ENCODE measurements around the gene PLXNB2.

The PLXNB2 gene

GRCh38 chr22:50306753-50307749 lies at the start of gene PLXNB2:
PLXNB2 (minus strand) TSS chr22:50307646; CDS start chr22:50290584, 17,062 bp downstream.
- peak within 1 kb of the TSS; percentile 88 for H3K27ac ChIP-seq (ENCODE audit: low read depth, low read length)
- H3K4me1 ChIP-seq (ENCODE audit: control insufficient read depth, low read length): peaks cover 79% of the 10 kb centered on the region

GRCh38 chr22:50357222-50357621 lies 49.8 kb upstream of the PLXNB2 start:
- H3K79me2 ChIP-seq (ENCODE audit: control insufficient read depth, low read length): peaks cover 96% of the 10 kb centered on the region

More at GRCh38 chr22:50306753-50307749, at the start of gene PLXNB2:
- peaks cover 8% of the 10 kb centered on the region for H4K20me1 ChIP-seq (ENCODE audit: control insufficient read depth, insufficient read depth, low read depth, low read length)
- H3K27me3 ChIP-seq (ENCODE audit: control insufficient read depth, low read length): no peaks in the 10 kb centered on the region
- H3F3A ChIP-seq (ENCODE audit: control insufficient read depth, insufficient read depth): peaks cover 37% of the 10 kb centered on the region
- peaks cover 49% of the 10 kb centered on the region for H3K79me2 ChIP-seq (ENCODE audit: control insufficient read depth, low read length)
- peaks cover 34% of the 10 kb centered on the region for H3K36me3 ChIP-seq (ENCODE audit: control insufficient read depth, low read length)
- no peaks in the 10 kb centered on the region for H3K9me2 ChIP-seq (replicated peaks; ENCODE audit: control insufficient read depth, low read length)
- peak within 1 kb of the TSS; percentile 99 for H3K4me2 ChIP-seq (ENCODE audit: low read length)
- no peak for TF ChIP-seq CTCF (IDR thresholded peaks at IDR 0.05; ENCODE audit: low read depth, low read length, poor library complexity, severe bottlenecking)
- TF ChIP-seq EZH2phosphoT487 (IDR thresholded peaks at IDR 0.05; ENCODE audit: borderline replicate concordance, low read length): no peak
- H3K4me3 ChIP-seq (ENCODE audit: low read length): peak within 1 kb of the TSS; percentile 97
- H3K9me3 ChIP-seq (ENCODE audit: control insufficient read depth, insufficient read depth, low read length): no peaks in the 10 kb centered on the region

GRCh38 chr22:50356186-50356585 lies 48.7 kb upstream of the PLXNB2 start:
- H3K36me3 ChIP-seq (ENCODE audit: control insufficient read depth, low read length): peaks cover 38% of the 10 kb centered on the region
- no peaks in the 10 kb centered on the region for H4K20me1 ChIP-seq (ENCODE audit: control insufficient read depth, insufficient read depth, low read depth, low read length)
- no peaks in the 10 kb centered on the region for H3K9me3 ChIP-seq (ENCODE audit: control insufficient read depth, insufficient read depth, low read length)

More at GRCh38 chr22:50357222-50357621, 49.8 kb upstream of the PLXNB2 start:
- Histone ChIP-seq H3K27ac (ENCODE audit: low read depth, low read length) (no peak overlapping the region), H3K36me3 (ENCODE audit: control insufficient read depth, low read length) (peaks cover 45% of the 10 kb centered on the region), H4K20me1 (ENCODE audit: control insufficient read depth, insufficient read depth, low read depth, low read length) (peaks cover 8% of the 10 kb centered on the region), H3K9me2 (replicated peaks; ENCODE audit: control insufficient read depth, low read length) (no peaks in the 10 kb centered on the region), H3K4me3 (ENCODE audit: low read length) (no peak overlapping the region), H3F3A (ENCODE audit: control insufficient read depth, insufficient read depth) (no peaks in the 10 kb centered on the region; the same call in 1 of the 2 replicates), H3K27me3 (ENCODE audit: control insufficient read depth, low read length) (no peaks in the 10 kb centered on the region), H3K9me3 (ENCODE audit: control insufficient read depth, insufficient read depth, low read length) (no peaks in the 10 kb centered on the region), H3K4me2 (ENCODE audit: low read length) (no peak overlapping the region), H3K4me1 (ENCODE audit: control insufficient read depth, low read length) (no peaks in the 10 kb centered on the region)
- TF ChIP-seq CTCF (IDR thresholded peaks at IDR 0.05; ENCODE audit: low read depth, low read length, poor library complexity, severe bottlenecking): no peak
- no peak for TF ChIP-seq EZH2phosphoT487 (IDR thresholded peaks at IDR 0.05; ENCODE audit: borderline replicate concordance, low read length)

More at GRCh38 chr22:50356186-50356585, 48.7 kb upstream of the PLXNB2 start:
- Histone ChIP-seq H3K4me2 (ENCODE audit: low read length) (no peak overlapping the region), H3K27ac (ENCODE audit: low read depth, low read length) (no peak overlapping the region), H3K79me2 (ENCODE audit: control insufficient read depth, low read length) (peaks cover 94% of the 10 kb centered on the region), H3F3A (ENCODE audit: control insufficient read depth, insufficient read depth) (no peaks in the 10 kb centered on the region; the same call in 1 of the 2 replicates), H3K4me1 (ENCODE audit: control insufficient read depth, low read length) (no peaks in the 10 kb centered on the region), H3K27me3 (ENCODE audit: control insufficient read depth, low read length) (no peaks in the 10 kb centered on the region), H3K9me2 (replicated peaks; ENCODE audit: control insufficient read depth, low read length) (no peaks in the 10 kb centered on the region), H3K4me3 (ENCODE audit: low read length) (no peak overlapping the region)
- TF ChIP-seq EZH2phosphoT487 (IDR thresholded peaks at IDR 0.05; ENCODE audit: borderline replicate concordance, low read length) (no peak), CTCF (IDR thresholded peaks at IDR 0.05; ENCODE audit: low read depth, low read length, poor library complexity, severe bottlenecking) (no peak)
